Measurements from ENCODE around the gene EPG5.
"Not testable (repeated sequence)": the region's sequence is repeated elsewhere in the genome, so short reads cannot be mapped to it uniquely, and the experiment has no call there.

The EPG5 gene

DNA sequence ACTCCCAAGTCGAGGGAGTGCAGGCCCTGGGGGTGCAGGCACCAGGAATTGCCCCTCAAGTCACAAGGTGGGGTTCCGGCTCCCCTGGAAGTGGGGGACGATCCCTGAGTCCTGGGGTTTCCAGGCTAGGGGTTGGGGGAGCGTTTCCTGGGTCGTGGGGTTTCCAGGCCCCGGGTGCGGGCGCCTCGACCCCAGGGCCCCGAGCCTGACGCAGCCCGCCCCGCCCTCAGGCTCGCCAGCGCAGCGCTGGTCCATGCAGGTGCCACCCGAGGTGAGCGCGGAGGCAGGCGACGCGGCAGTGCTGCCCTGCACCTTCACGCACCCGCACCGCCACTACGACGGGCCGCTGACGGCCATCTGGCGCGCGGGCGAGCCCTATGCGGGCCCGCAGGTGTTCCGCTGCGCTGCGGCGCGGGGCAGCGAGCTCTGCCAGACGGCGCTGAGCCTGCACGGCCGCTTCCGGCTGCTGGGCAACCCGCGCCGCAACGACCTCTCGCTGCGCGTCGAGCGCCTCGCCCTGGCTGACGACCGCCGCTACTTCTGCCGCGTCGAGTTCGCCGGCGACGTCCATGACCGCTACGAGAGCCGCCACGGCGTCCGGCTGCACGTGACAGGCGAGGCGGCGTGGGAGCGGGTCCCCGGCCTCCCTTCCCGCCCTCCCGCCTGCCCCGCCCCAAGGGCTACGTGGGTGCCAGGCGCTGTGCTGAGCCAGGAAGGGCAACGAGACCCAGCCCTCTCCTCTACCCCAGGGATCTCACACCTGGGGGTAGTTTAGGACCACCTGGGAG is 129.7 kb downstream of the EPG5 start:
- DNase-seq (ENCODE audit: low read depth) = no peak

- DNase-seq (ENCODE audit: low read depth) = no peak
Observed at GRCh38 chr18:45836242-45837205, 130.6 kb downstream of the EPG5 start.

- DNase-seq (ENCODE audit: low read depth) = no peak
Observed at GRCh38 chr18:45835057-45835636, 132.0 kb downstream of the EPG5 start.

DNA sequence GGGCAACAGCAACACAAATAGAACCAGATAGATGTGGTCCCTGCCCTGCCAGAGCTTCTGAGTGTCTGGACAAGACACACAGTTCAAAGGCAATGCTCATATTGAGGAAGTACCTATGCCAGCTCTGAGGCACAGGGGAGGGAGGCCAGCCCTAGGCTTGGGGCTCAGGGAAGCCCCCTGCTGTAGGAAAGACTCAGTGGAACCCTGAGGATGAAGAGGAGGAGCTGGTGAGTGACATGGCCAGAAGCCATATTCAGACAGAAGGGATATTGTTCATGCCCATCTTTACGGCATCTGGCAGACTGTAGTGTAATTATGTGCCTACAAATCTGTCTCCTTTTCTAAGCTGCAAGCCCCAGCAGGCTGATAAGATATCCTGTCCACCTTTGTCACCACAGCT is 132.8 kb downstream of the EPG5 start:
- DNase-seq (ENCODE audit: low read depth) = no peak

DNA sequence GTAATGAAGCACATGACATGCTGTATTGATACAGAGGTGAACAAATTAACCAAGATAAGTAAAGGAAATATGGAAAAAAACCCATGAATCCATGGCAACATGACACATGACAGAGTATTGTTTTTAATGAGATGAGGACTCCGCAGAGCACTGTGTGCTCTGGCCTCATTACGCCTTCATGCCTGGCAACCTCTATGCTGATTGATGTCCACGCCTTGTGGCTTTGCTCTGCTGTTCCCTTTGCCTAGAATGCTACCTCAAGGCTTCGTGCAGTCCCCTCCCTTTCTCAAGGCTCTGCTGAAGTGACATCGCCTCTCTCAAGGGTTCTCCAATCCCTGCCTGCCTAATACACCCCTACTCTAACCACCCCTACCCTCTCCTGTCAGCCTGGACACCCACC is 133.3 kb downstream of the EPG5 start:
- no peak for DNase-seq (ENCODE audit: low read depth)

DNA sequence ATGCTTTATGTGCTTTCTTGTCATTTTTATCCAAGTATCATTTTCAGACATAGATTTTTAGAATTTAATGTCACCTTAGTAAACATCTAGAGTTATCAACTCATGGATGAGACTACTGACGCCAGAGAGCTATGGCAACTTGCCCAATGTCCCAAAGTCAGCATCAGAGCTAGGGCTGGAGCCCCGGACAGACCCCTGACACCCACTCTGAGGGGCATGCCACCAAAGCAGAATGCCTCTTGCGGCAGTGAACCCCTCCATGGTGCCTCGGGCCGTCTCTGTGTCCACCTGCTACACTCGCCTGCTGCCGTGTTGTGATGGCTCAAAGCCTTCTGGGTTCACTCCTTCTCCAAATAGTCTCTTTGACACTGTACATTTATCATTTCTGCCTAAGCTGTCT is 136.2 kb downstream of the EPG5 start:
- DNase-seq (ENCODE audit: low read depth) = no peak

DNA sequence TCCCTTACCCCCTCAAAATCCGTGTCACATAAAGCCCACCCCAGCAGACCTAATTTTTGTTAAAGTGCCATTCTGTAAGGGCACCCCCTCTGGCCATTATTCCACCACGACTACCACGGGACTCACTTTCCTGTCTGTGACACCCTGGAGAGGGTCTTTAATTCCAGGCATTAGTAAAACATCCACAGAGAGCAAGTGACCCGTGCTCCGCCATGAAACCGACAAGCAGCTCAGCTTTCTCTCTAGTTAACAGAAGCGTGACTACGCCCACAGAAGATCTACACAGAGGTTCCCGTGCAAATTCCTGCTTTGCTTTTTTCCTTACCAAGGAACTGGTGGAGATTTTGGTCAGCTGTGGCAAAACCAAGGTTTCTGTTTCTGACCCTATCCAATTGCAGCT is 137.3 kb downstream of the EPG5 start:
- DNase-seq (ENCODE audit: low read depth) = no peak

- no peak for DNase-seq (ENCODE audit: low read depth)
Observed at GRCh38 chr18:45828917-45829811, 138.0 kb downstream of the EPG5 start.

- not testable (repeated sequence) for DNase-seq (ENCODE audit: low read depth)
Observed at GRCh38 chr18:45826716-45827115, 140.4 kb downstream of the EPG5 start.

- no peak for DNase-seq (ENCODE audit: low read depth)
Observed at GRCh38 chr18:45826084-45826483, 141.0 kb downstream of the EPG5 start.

DNA sequence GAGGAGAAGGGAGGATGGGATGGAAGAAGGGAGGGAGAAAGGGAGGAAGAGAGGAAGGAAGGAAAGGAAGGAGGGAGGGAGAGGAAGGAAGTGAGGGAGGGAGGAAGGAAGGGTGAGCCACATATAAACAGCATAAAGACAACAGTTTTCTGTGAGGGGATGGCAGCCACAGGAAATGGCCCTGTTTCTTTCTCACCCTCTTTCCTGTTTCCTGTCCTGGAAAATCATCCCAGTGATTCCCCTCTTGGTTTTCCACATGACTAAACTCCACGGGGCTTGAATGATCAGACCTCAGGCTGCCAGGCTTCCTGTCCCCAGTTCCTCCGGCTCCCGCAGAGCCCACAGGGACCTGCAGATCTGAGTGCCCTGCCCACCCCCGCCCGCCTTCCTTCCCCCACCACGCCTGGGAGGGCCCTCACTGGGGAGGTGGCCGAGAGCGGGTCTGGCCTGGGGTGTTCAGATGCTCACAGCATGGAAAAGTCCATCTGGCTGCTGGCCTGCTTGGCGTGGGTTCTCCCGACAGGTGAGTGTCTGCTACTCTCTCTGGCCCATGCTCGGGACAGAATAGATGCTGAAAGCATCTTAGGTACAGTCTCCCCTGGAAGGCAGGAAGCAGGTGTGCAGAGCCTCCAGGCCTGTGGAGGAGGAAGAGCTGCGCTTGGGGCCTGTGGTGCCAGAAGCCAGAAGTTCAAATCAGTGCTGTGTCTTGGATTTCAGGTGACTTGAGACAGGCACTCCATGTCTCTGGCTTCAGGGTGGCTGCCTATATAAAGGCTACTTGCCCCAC is 141.7 kb downstream of the EPG5 start, which contains the start of gene SIGLEC15:
Gene SIGLEC15 (plus strand): TSS at position 418 of the 787 bp plus-strand sequence. CDS start 54 bp downstream, at position 472.
- no peak for DNase-seq (ENCODE audit: low read depth)

- DNase-seq (ENCODE audit: low read depth) = no peak
Observed at GRCh38 chr18:45821711-45822110, 145.4 kb downstream of the EPG5 start.

DNA sequence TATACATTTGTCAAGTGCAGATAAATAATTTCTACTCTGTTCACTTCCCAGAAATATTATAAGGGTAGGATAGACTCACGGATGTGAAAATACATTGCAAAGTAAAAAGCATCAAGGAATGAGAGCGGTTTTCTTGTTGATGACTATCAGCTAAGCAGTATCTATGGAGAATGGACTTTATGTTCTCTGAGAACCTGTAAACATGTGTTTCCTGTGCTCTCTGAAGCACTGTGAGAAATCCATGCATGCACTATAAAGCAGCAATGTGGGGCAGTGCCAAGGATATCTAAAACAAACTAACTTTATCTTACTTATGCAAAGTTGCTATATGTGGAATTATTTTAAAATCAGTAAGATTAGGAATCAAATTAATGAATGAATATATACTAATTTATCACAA is 146.1 kb downstream of the EPG5 start:
- DNase-seq (ENCODE audit: low read depth) = no peak

- no peak for DNase-seq (ENCODE audit: low read depth)
Observed at GRCh38 chr18:45820106-45820745, 146.9 kb downstream of the EPG5 start.

DNA sequence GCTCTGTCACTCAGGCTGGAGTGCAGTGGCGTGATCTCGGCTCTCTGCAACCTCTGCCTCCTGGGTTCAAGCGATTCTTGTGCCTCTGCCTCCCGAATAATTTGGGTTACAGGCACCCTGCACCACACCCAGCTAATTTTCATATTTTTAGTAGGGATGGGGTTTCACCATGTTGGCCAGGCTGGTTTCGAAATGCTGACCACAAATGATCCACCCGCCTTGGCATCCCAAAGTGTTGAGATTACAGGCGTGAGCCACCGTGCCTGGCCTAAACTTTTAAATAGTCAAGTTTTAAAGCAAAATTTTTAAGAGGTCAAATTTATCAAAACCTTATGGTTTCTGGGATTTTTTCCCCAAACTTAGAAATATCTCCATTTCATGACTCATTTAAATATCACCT is 148.4 kb downstream of the EPG5 start:
- DNase-seq (ENCODE audit: low read depth) = not testable (repeated sequence)

DNA sequence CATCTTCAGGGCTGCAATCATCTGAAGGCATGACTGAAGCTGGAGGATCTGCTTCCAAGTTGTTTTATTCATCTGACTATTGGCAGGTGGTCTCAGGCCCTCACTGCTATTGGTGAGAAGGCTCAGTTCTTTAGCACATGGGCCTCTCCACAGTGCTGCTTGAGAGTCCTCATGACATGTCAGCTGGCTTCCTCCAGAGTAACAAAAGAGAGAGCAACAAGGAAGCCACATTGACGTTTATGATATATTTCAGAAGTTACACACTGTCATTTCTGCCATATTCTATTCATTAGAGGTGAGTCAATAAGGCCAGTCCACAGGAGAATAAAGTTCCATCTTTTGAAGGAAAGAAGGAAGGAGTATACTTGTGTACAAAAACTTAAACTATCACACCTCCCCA is 149.6 kb downstream of the EPG5 start:
- no peak for DNase-seq (ENCODE audit: low read depth)

DNA sequence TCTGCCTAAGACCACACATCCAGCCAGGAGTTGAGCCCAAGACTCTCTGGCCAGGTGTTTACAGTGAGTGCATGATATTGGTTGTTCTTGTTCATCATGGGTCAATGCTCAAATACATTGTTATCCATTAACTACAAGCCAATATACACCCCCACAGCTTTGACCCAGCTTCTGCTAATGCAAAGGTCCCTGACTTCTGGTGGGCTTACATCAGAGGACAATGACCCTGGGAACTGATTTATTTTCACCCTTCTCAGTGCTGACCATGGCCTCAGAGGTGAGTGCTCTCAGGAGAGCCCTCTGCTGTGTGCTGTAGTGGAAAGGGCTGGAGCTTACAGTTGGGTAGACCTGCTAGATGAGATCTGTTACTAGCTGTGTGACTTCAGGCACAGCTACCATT is 152.4 kb downstream of the EPG5 start:
- not testable (repeated sequence) for DNase-seq (ENCODE audit: low read depth)

GRCh38 chr18:45807144-45807543 is 160.0 kb downstream of the EPG5 start:
- DNase-seq (ENCODE audit: low read depth) = not testable (repeated sequence)

DNA sequence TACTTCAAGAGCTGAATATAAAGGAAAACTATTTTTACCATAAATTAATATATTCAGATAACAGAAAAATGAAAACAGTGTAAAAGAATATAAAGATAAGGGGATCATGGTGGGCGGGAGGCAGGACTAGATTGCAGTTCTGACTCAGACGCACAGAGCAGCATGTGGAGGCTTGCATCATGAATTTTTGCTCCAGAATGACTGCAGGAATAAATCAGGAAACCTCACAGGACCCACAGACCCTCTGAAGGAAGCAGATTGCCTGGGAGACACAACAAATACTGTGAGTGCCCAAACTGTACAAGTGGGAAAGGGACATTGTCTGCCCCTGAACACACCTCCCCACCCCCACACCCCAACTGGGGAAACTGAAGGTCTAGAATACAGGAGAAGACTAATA is 160.9 kb downstream of the EPG5 start:
- DNase-seq (ENCODE audit: low read depth) = no peak

DNA sequence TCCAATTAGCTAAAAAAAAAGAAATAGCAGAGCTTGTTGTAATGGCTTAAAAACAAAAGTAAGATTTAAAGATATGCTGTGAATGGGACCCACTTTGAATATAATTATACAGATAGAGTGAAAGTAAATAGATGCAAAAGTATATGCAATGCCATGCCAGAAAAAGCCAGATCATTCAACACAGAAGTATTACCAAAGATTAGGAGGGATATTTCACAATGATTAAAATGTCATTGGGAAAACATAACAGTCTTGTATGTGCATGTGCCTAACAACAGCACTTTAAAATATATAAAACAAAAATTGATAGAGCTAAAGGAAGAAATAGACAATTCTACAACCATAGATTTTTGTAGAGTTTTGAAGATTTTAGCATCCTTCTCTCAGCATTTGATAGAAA is 161.6 kb downstream of the EPG5 start:
- no peak for DNase-seq (ENCODE audit: low read depth)

Data from T-helper 22 cell (primary cell).